Measurements from ENCODE around the gene FAM83C.
A peak's percentile ranks its signal among the peaks of the same experiment; 100 is the strongest.

The FAM83C gene

GRCh38 chr20:35283441-35284266 lies 8.6 kb downstream of the FAM83C start:
- no peak for DNase-seq

- no peak for DNase-seq
These were observed 10.6 kb downstream of the FAM83C start for GRCh38 chr20:35281506-35282101.

DNA sequence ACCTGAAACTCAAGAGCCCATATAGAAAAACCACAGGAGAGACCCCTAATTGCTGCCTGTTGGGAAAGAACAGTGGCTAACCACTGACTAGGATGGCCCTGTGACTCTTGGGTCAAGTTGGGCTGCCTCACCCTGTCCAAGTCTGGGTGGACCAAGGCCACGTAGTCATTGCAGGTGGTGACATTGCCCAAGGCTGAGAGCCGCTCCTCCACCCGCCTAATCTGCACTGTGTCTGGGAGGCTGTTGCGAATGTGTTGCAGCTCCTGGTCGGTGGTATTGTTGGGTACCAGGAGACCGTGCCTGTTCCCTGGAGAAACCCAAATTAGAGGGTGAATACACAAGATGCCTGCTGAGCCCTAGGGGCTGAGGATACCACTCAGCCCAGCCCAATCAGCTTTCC lies 11.7 kb downstream of the FAM83C start:
- no peak for DNase-seq

DNA sequence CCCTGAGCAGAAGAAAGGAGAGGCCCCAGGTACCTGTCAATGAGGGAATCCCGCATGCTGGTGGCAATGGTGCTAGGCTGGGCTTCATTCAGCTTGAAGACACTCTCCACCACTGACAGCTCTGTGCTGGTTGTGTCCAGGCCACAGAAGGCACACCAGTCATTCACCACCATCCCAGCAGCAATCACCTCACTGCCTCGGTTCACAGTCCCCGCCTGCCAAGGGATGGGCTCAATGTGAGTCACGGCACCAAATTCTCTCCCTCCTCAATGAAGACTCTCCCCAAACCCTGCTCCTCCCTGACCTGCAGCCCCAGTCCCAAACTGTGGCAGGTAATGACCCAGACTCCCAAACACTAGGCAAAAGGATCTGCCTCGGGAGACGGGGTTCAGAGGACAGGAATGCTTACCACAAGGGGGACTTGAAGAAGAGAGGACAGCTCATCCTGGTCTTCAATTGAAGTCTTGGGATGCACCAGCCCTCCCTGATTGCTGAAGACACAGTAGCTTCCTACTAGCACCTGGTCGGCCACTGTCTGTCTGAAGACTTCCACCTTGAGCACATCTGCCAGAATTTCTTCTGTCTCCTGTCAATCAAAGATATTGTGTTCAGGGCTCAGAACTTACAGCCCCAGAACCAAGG lies 12.6 kb downstream of the FAM83C start:
- no peak for DNase-seq

DNA sequence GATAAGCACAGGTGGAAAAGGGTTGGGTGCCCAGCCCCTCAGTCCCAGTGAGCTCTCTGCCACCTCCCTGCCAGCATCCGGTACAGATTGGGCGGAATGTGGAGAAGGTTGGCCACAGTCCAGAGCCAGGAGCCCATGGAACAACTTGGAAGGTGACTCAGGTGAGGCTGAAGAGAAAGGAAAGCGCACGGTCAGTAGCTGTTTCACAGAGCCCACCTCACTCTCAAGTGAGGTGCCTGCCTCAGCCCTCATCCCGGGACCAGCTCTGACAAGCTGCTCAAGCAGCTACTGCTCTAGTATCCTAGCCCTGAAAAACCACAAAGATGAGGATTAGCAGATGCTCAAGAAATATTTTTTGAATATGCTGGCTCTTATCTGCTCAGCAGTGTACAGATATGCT lies 13.2 kb downstream of the FAM83C start:
- no peak for DNase-seq

- peak; percentile 36 to 78 for DNase-seq
These were observed 14.5 kb downstream of the FAM83C start, which contains the start of gene MMP24OS for GRCh38 chr20:35277531-35278395. MMP24OS (minus strand) TSS chr20:35278122; CDS start chr20:35277929, 193 bp downstream.

DNA sequence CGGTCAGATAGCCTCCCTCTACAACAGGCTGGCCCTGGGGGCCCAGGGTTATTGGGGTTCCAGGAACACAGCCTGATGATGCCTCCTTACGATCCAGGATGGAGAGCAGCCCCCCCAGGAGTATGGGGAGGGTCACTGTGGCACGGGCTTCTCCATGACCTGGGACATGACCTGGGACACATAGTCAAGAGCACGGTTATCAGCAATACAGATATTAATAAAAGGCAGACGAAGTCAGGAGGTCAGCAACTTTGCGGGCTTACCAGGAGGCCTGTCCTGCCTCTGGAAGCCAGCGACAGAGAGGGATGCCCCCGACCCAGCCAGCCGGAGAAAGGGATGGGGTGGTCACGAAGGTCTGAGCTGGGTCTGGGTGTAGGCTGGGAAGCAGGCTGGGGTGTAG lies 15.1 kb downstream of the FAM83C start:
- no peak for DNase-seq

DNA sequence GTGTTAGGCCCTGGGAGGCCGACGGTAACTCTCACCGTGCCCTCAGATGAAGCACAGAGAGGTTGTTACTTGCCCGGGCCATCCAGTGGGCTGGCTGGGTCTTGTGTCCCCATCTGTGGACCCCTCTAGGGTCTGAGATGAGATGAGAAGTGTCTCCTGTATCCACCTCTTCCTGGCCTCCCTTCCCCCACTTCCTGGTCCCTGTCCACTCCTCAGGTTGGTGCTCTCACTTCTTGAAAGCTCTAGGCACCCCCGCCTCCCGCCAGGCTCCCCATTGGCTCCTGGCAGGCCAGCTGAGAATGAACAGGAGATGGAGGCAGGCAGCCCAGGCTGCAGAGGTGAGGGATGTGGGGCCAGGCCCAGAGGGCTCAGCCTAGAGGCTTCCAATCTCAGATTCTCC lies 15.8 kb downstream of the FAM83C start:
- no peak for DNase-seq

GRCh38 chr20:35275741-35276251 lies 16.4 kb downstream of the FAM83C start:
- no peak for DNase-seq

- DNase-seq, result no peak
These were observed 17.8 kb downstream of the FAM83C start for GRCh38 chr20:35274172-35275092.

GRCh38 chr20:35273449-35274171 lies 18.6 kb downstream of the FAM83C start:
- no peak for DNase-seq

DNA sequence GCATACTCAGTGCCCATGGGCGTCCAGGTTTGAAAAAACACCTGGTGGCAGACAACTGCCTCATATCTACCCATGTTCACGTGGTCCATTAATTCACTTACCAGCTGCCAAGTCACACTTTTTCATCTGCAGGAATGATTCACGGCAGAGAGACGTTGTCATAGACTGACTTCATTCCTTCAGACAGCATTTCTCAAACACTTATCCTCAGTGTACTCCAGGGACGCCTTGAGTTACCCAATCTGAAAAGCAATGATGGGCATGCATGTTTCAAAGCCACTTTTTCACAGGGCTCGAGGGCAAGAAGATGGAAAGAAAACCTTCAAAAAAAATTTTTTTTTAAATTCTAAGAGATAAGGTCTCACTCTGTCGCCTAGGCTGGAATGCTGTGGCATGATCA lies 20.3 kb downstream of the FAM83C start:
- no peak for DNase-seq

DNA sequence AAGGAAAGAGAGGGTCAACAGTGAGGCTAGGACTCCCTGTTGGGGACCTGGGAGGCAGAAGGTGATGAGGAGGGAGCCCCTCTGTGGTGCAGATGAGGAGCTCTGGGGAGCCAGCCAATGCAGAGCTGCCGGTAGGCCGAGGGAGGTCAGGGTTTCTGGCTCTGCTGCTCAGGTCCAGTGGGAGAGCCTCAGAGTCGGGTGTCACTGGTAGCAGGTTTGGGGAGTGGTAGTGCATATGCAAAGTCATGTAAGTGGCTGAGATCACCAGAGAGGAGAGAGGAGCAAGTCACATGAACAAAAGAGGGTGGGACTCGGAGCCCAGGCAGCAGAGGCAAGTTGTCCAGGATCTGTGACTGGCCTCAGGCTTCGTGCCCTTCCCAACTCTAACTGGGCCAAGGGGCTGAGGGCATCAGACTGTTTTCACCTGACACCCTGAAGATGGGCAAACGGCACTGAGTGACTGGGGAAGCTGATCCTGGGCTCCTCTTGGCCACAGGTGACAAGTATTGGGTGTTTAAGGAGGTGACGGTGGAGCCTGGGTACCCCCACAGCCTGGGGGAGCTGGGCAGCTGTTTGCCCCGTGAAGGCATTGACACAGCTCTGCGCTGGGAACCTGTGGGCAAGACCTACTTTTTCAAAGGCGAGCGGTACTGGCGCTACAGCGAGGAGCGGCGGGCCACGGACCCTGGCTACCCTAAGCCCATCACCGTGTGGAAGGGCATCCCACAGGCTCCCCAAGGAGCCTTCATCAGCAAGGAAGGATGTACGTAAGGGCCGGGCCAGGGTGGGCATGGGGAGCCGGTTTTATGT lies 20.9 kb downstream of the FAM83C start:
- DNase-seq, result no peak

DNA sequence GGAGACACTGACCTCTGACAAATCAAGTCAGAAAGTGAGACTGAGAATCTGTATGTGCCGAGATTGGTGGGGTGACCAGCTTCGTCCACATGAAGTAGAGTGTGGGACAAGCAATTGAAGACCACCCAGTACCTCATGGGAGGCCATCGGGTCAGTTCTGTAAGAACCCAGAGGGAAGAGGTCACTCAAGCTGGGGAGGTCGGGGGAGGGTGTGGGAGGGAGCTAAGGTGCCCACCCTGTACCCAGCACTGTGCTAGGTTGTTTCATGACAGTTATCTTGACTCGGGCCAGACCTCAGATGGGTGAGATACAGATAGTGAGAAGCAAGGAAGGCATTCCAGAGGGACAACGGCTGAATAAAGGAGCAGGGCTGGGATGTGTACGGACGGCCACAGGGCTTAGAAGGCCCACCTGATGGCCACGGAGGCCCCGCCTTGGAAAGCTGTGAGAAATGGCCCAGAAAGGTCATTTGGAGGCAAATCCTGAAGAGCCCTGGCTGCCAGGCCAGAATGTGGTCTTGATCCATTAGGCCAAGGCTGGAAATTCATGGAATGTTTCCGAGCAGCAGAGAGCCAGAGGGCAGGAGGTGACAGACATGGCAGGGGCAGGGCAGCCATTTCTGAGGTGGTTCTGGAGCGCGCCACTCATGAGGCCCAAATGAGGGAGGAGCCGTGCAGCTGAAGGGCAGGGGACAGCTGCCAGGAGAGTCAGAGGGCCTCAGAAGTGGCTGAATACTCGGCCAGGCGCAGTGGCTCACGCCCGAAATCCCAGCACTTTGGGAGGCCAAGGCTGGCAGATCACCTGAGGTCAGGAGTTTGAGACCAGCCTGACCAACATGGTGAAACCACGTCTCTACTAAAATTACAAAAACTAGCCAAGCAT lies 22.0 kb downstream of the FAM83C start:
- DNase-seq, result no peak

- DNase-seq, result peak; percentile 31 to 52
These were observed 23.0 kb downstream of the FAM83C start for GRCh38 chr20:35269055-35269781.

- no peak for DNase-seq
These were observed 25.1 kb downstream of the FAM83C start for GRCh38 chr20:35267092-35267491.

GRCh38 chr20:35264755-35265154 lies 27.5 kb downstream of the FAM83C start:
- no peak for DNase-seq
